ENCODE measurements around the gene RET. TPM values are rescaled to one million over a fixed set of nuclear protein-coding genes. Genes with fewer than 3 reads are reported as not detected.

RET gene
- total RNA-seq, 2 donors from 2014 or later = 0.14 TPM; not detected in 1

DNA sequence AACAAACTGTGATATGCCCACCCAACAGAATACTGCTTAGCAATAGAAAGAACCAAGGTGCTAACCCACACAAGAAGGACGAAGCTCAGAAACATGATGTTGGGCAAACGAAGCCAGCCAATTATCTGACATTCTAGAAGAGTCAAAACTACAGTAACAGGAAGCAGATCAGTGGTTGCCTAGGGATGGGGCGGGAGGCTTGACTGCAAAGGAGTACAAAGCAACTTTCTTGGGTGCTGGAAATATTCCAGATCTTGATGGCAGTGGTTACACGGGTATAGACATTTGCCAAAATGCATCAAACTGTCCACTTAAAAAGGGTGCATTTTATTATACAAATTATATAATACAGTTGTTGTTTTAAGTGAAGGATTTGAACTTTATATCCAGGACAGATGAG, 41.1 kb upstream of the RET start:
- H3K27ac ChIP-seq = no peak overlapping the region
- ATAC-seq (ENCODE audit: insufficient number of reproducible peaks, low FRiP score, low read depth) (no peak), DNase-seq (ENCODE audit: low spot score) (no peak)
- no peaks in the 10 kb centered on the region for H3K27me3 ChIP-seq (replicated peaks; ENCODE audit: insufficient read depth)
- no peaks in the 10 kb centered on the region for H3K4me1 ChIP-seq (ENCODE audit: control insufficient read depth in 1 of 2, low read depth in 2 of 2)
- H3K4me3 ChIP-seq = no peak overlapping the region
- H3K9me3 ChIP-seq = peaks cover 14% of the 10 kb centered on the region
- H3K36me3 ChIP-seq = no peaks in the 10 kb centered on the region
- TF ChIP-seq, protein P1, sequence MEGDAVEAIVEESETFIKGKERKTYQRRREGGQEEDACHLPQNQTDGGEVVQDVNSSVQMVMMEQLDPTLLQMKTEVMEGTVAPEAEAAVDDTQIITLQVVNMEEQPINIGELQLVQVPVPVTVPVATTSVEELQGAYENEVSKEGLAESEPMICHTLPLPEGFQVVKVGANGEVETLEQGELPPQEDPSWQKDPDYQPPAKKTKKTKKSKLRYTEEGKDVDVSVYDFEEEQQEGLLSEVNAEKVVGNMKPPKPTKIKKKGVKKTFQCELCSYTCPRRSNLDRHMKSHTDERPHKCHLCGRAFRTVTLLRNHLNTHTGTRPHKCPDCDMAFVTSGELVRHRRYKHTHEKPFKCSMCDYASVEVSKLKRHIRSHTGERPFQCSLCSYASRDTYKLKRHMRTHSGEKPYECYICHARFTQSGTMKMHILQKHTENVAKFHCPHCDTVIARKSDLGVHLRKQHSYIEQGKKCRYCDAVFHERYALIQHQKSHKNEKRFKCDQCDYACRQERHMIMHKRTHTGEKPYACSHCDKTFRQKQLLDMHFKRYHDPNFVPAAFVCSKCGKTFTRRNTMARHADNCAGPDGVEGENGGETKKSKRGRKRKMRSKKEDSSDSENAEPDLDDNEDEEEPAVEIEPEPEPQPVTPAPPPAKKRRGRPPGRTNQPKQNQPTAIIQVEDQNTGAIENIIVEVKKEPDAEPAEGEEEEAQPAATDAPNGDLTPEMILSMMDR (IDR thresholded peaks at IDR 0.05) = no peak

DNA sequence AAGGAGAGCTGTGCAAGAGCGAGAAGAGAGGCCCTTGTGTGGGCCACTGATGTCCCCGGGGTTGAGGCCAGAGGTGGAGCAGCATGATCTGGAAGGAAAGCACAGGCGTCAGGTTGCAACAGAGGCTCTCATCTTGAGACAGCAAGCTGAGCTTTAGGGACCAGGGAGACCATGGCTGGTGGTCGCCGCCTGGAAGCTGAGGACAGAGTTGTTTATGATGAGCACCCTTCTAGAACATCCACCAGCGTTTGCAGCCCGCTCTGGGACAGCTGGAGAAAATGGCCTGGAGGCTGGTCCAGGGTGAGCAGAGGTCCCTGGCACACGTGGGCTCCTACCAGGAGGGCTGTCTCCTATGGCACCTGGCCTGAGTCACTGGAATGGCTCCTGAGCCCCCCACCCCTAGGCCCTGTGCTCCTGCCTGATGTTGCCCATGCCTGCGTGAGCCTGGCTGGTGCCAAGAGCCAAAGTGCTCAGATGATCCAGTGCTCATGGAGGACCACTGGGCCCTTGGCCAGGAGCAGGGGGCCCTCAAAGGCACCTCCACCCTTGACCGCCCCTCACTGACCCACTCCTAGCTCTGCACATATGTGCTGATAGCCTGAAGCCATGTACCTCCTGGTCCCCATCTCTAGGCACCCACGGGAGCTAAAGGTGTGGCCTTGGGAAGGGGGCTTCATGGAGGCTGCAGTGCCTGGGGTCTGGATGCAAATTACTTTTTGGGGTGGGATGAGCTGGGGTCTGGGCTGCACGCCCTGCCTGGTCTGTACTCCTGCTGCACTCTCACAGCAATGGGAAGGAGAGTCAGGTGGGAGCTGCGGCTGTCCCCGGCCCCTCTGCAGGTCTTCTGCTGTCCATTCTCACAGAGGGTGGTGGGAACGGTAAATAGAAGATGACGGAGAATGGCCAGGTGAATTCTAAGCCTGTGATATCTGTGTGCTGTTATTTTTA, 40.1 kb upstream of the RET start:
- H3K27me3 ChIP-seq (replicated peaks; ENCODE audit: insufficient read depth) = no peaks in the 10 kb centered on the region
- no peak overlapping the region for H3K4me3 ChIP-seq
- no peak for DNase-seq (ENCODE audit: low spot score)
- TF ChIP-seq, protein P1 (IDR thresholded peaks at IDR 0.05) = no peak
- H3K9me3 ChIP-seq = peaks cover 14% of the 10 kb centered on the region
- no peaks in the 10 kb centered on the region for H3K4me1 ChIP-seq (ENCODE audit: control insufficient read depth in 1 of 2, low read depth in 2 of 2)
- no peak overlapping the region for H3K27ac ChIP-seq
- ATAC-seq (ENCODE audit: insufficient number of reproducible peaks, low FRiP score, low read depth) = no peak
- H3K36me3 ChIP-seq = no peaks in the 10 kb centered on the region

DNA sequence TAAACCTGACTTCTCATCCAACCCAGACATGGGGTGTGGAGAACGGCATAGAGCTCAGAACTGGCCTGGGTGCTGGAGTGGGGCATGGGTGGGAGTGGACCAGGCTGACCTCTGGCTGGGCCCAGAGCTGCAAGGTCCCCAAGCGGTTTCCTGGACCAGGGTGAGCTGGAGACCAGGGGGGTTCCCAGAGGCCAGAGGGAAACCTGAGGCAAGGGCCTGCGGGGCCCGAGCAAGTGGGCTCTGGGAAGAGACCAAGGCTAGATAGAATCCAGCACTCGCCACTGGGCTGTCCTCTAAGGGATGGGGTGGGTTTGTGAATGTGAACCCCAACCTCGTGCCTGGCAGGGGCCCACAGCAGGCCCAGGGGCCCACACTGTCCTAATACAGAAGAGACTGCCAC, 39.4 kb upstream of the RET start:
- Histone ChIP-seq H3K4me1 (ENCODE audit: control insufficient read depth in 1 of 2, low read depth in 2 of 2) (no peaks in the 10 kb centered on the region), H3K27me3 (replicated peaks; ENCODE audit: insufficient read depth) (no peaks in the 10 kb centered on the region), H3K9me3 (peaks cover 7% of the 10 kb centered on the region), H3K36me3 (no peaks in the 10 kb centered on the region), H3K4me3 (no peak overlapping the region), H3K27ac (no peak overlapping the region)
- TF ChIP-seq, protein P1 (IDR thresholded peaks at IDR 0.05) = no peak
- DNase-seq (ENCODE audit: low spot score) = no peak
- no peak for ATAC-seq (ENCODE audit: insufficient number of reproducible peaks, low FRiP score, low read depth)

DNA sequence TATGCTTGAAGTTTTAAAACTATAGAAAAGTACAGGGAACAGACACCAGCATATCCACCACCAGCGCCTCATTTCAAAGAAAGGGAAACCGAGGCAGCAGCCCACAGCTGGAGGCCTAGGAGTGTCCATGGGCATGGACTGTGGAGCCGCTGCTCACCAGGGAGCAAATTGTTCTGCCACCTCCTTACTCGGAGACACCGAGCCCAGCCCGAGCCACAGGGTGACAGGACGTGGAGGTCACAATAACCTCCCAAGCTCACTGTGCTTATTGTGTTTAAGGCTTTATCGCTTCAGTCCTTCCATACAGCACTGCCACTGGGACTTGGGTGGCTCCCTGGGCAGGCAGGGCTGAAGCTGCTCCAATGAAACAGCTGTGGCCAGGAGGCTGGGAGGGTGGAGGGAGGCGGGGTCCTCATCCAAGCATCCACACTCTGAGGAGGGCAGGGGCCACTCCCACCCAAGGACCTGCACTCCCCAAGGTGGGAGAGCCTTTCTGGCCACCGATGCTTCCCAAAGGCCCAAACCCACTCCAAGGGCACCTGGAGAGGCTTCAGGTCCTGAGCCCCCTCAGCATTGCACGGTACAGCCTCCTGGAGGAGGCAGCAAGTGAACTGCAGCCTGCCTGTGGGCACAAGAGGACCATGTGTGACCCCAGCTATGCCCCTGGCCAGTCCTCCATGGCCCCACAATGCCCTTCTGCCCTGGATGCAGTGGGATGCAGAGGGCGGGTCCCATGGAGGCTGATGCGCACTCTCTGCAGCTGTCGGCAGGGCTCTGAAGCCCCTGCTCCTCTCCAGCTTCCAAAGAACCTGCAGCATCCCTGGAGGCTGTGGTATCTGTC, 38.7 kb upstream of the RET start:
- H3K9me3 ChIP-seq = no peaks in the 10 kb centered on the region
- no peak for ATAC-seq (ENCODE audit: insufficient number of reproducible peaks, low FRiP score, low read depth)
- H3K4me1 ChIP-seq (ENCODE audit: control insufficient read depth in 1 of 2, low read depth in 2 of 2) = no peaks in the 10 kb centered on the region
- no peak overlapping the region for H3K4me3 ChIP-seq
- no peak overlapping the region for H3K27ac ChIP-seq
- DNase-seq (ENCODE audit: low spot score) = no peak
- no peaks in the 10 kb centered on the region for H3K36me3 ChIP-seq
- TF ChIP-seq, protein P1 (IDR thresholded peaks at IDR 0.05) = no peak
- H3K27me3 ChIP-seq (replicated peaks; ENCODE audit: insufficient read depth) = no peaks in the 10 kb centered on the region

Measured in thoracic aorta (tissue), 2 donors.